HG02973 (cell line): ENCODE measurements around the gene KBTBD13.
"Not testable (repeated sequence)": the region's sequence is repeated elsewhere in the genome, so short reads cannot be mapped to it uniquely, and the experiment has no call there.

ENCODE experiments used
- ATAC-seq: cut with Tn5 transposase; IDR thresholded peaks from one replicate; pipeline ENCODE4 v1.9.1; 2021; ENCODE audit warnings: moderate library complexity; ENCODE audit not compliant: unreplicated experiment

Gene KBTBD13

GRCh38 chr15:65069179-65069578 is 7.4 kb upstream of the KBTBD13 start:
- ATAC-seq = no peak

DNA sequence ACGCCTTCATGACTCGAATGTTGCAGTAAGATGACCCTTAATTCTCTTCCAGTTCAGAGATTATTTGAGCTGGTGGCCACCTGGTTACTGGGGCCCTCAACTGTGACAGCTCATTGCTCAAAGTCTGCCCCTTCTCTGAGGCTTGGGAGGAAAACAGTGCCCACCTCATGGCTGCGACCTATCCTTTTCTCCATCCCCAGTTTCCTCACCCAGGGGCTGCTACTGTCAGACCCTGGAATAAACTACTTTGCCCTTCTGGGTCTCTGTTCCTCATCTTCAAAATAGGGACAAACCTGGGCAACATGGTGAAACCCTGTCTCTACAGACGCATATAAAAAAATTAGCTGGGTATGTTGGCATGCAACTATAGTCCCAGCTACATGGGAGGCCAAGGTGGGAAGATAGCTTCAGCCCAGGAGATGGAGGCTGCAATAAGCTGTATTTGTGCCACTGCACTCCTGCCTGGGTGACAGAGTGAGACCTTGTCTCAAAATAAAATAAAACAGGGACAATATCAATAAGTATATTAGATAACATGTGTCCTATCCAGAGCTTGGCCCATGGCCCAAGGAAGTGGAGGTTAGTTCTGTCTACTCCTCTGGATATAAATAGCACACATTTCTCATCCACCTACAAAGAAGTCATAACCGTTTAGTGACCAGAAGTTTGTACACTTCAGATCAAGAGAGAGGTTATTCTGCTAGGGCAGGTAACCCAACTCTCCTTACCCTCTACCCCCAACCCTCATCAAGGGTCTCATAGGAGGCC is 6.6 kb upstream of the KBTBD13 start:
- ATAC-seq = no peak

GRCh38 chr15:65071381-65071811 is 5.2 kb upstream of the KBTBD13 start:
- no peak for ATAC-seq

DNA sequence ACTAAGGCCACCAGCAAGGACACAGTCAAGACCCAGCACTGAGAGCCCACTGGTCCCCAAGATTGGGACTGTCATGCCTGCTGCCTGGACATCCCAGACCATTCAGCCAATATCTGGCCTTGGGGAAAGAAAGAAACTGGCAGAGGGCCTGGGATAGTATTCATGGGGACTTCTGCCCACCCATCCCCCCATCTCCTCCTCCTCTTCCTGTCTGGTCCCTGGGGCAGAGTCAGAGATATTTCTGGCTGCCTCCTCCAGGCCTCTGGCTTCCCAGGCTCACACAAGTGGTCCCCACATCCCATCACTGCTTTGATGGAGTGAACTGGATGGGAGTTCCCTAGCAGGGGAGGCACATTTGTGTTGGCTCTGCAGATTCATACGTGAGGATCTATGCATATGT is 4.5 kb upstream of the KBTBD13 start:
- no peak for ATAC-seq

GRCh38 chr15:65072617-65073016 is 3.9 kb upstream of the KBTBD13 start:
- ATAC-seq = no peak

- not testable (repeated sequence) for ATAC-seq
These were observed 1.6 kb upstream of the KBTBD13 start for GRCh38 chr15:65074946-65075345.

GRCh38 chr15:65075607-65076395 is 745 bp upstream of the KBTBD13 start:
- ATAC-seq = not testable (repeated sequence)

DNA sequence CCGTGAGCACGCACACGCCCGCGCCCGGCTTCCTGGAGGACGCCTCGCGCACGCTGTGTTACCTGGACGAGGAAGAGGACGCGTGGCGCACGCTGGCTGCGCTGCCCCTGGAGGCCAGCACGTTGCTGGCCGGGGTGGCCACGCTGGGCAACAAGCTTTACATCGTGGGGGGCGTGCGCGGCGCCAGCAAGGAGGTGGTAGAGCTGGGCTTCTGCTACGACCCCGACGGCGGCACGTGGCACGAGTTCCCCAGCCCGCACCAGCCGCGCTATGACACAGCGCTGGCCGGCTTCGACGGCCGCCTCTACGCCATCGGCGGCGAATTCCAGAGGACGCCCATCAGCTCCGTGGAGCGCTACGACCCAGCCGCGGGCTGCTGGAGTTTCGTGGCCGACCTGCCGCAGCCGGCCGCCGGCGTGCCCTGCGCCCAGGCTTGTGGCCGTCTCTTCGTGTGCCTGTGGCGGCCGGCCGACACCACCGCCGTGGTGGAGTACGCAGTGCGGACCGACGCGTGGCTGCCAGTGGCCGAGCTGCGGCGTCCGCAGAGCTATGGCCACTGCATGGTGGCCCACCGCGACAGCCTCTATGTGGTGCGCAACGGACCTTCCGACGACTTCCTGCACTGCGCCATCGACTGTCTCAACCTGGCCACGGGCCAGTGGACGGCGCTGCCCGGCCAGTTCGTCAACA is 890 bp downstream of the KBTBD13 start:
- ATAC-seq = no peak

DNA sequence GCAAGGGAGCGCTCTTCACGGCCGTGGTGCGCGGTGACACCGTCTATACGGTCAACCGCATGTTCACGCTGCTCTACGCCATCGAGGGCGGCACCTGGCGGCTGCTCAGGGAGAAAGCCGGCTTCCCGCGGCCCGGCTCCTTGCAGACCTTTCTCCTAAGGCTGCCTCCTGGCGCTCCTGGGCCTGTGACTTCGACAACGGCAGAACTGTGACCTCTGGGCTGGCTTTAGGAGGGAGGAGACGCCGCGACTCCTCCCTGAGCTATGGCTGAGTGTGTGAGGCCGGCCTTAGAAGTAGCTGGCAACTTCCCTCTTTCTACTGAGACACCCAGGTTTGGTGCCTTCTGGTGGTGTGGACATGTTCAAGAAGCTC is 1.4 kb downstream of the KBTBD13 start:
- ATAC-seq = no peak

GRCh38 chr15:65079580-65079979 is 3.0 kb downstream of the KBTBD13 start:
- no peak for ATAC-seq

DNA sequence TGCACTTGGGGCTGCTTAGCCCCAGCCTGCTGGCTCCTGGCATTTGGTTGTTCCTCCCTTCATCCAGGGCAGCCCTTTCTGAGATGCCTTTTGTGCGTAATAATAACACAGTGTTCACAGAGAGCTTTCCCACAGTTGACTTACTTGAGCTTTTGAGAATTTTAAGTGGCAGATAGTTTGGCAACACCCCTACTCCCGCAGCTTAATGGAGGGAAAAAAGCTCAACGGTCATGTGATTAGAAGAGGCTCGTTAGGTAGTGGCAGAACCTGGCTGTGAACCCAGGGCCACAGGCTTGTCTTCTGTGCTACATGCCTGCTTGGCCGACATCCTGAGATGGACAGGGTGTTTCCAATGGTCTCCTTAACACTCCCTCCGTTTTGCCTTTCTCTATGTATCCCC is 4.7 kb downstream of the KBTBD13 start:
- ATAC-seq = no peak

DNA sequence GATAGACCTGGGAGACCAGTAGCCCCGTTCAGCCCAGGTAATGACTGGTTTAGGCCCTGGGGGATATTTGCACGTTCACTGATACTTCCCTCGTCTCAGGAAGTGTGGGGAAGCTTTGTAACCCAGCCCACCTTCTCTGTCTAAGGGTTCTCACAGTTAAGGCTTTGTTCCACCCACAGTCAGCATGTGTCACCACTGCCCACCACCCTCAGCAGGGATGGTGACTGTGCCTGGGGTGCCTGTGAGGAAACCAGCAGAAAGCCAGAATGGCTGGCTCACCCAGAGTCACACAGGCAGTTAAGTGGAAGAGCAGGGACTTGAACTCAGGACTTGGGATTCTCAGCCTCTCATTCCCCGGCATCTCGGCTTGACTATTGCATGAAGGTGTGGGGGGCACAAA is 5.2 kb downstream of the KBTBD13 start:
- no peak for ATAC-seq

DNA sequence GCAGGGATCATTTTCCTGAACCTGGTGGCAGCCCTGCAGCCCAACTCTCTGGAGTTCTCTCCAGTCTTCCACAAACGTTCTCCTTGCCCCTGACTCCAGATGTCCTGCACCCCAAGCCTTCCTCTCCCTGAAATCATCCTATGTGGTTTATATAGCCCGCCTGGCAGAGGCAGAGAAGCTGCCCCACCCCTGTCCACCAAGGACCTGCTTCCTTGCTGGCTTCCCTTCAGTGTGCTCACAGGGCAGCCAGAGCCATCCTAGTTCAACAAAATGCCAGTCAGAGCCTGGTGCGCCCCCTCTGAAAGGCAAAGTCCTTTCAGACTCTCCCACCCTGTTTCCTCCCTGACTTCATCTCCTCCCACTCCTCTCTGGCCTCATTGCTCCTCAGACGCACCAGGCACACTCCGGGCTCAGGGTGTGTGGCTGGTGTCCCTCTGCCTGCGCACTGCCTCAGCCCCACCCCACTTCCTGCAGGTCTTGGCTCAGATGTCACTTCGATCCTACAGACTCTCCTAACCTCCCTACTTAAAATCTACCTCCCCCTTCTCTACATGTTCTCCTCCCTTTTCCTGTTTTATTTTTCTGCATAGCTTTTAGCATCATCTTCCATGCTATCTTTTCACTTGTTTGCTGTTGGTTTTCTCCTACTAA is 5.9 kb downstream of the KBTBD13 start:
- no peak for ATAC-seq

DNA sequence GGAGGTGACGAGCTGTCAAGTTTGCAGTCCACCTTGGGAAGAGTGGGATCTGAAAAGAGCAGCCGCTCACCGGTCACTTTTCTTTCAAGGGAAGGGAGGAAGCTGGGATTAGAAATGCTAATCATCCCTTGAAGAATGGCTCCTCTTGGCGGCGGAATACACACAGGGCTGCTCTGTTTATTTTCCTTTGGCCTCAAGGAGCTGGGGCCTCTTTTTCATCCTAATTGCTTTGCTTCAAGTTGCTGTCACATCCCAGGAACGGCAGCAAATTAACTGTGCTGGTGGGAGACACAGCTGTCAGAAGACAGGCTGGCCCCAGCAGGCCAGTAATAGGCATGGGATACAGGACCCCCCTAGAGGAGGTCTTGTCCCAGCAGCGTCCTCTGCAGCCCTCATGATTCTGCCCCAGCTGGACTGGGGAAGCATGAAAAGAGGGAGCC is 6.7 kb downstream of the KBTBD13 start:
- no peak for ATAC-seq

- ATAC-seq = no peak
These were observed 8.1 kb downstream of the KBTBD13 start for GRCh38 chr15:65084500-65085206.

- ATAC-seq = no peak
These were observed 8.7 kb downstream of the KBTBD13 start for GRCh38 chr15:65085207-65085753.

- no peak for ATAC-seq
These were observed 9.6 kb downstream of the KBTBD13 start for GRCh38 chr15:65085990-65086679.

DNA sequence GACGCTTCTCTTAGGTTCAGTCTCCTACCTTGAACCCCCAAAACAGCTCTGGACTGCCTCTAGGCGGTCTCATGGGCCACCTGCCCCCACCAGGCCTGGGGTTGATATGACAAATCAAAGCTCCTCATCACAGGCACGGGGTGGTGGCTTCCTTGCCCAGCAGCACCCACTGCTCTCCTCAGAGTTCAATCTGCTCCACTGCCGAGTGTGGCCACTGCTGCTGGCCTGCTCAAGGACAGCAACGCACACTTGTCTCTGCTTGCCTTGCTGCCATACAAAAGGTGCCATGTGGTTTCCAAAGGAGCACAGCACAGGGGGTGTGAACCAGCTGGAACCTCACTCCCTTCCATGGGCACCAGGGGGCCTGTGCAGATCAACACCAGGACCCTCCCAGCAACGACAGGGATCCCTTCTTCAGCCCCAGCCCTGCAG is 10.2 kb downstream of the KBTBD13 start:
- ATAC-seq = no peak

DNA sequence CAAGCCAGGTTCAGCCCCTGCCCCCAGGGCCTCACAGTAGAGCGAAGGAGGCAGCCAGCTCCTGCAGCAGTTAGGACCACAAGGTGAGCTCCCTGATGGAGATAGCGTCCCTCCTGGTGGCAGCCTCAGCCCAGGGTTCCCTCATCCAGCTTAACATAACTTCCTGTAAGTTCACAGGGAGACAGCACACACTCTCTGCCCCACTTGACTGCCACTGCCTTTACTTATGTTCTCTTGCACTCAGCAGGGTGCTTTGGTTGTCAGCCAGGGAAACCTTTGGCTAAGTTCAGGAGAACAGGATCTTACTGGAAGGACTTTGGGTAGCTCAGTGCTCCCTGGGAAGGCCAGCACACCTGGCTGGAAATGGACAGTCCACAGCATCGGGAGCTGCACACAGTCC is 10.9 kb downstream of the KBTBD13 start:
- ATAC-seq = no peak
